GM12874 (cell line): ENCODE results near the gene FAN1.

Source experiments
- CTCF ChIP-seq: IDR thresholded peaks from 2 replicates; pipeline ENCODE4 v1.5.1; 2011; ENCODE audit warnings: low read depth, mild to moderate bottlenecking, control low read depth, low read length, moderate library complexity; ENCODE audit not compliant: insufficient read depth

Gene FAN1

GRCh38 chr15:30882849-30883433 is 20.8 kb upstream of the FAN1 start:
- no peak for TF ChIP-seq CTCF

- no peak for TF ChIP-seq CTCF
Observed at GRCh38 chr15:30885814-30886213, 17.9 kb upstream of the FAN1 start.

- no peak for TF ChIP-seq CTCF
Observed at GRCh38 chr15:30889196-30889595, 14.5 kb upstream of the FAN1 start.

- no peak for TF ChIP-seq CTCF
Observed at GRCh38 chr15:30895461-30896210, 8.1 kb upstream of the FAN1 start.

- no peak for TF ChIP-seq CTCF
Observed at GRCh38 chr15:30896211-30896606, 7.5 kb upstream of the FAN1 start.

GRCh38 chr15:30901889-30902288 is 1.8 kb upstream of the FAN1 start:
- no peak for TF ChIP-seq CTCF

- TF ChIP-seq CTCF = no peak
Observed at GRCh38 chr15:30904812-30905211, 1.1 kb downstream of the FAN1 start.
